ENCODE results near the gene PTPRM. TPM values are rescaled to one million over a fixed set of nuclear protein-coding genes. Genes with fewer than 3 reads are reported as not detected.

Gene PTPRM
- polyA plus RNA-seq, 1 of the 3 experiments (the other 2 are of a cell fraction): 16.0 TPM

DNA sequence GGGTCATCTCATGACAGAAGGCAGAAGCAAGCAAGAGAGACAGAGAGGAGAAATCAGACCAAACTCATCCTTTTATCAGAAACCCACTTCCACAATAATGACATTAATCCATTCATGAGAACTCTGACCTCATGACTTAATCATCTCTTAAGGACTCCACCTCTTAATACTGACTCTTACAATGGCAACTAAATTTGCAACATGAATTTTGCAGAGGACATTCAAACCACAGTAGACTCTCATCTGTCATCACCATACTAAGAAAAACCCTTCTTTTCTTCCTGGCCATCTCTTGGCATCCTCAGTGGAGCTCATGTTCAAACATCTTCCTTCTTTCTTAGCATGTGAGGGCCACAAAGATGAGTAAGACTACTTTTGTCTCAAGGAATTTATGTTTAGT is 565.9 kb downstream of the PTPRM start:
- no peaks in the 10 kb centered on the region for H3K4me1 ChIP-seq (ENCODE audit: control insufficient read depth in 1 of 2, insufficient read depth in 2 of 2, low read depth in 1 of 2, low read length in 1 of 2)
- no peaks in the 10 kb centered on the region for H3K27me3 ChIP-seq (ENCODE audit: insufficient read depth)
- ChIA-PET CTCF (interaction anchor here (0.6 kb wide), 1 partner anchor 27 kb away, joined by 3 read pairs; no protein-coding TSS in a partner anchor), POLR2A (no interaction called here)
- H3K27ac ChIP-seq (ENCODE audit: low read depth in 2 of 2, low read length in 1 of 2): no peak overlapping the region
- no peak overlapping the region for H3K4me2 ChIP-seq
- no peak for DNase-seq
- no peaks in the 10 kb centered on the region for H3K79me2 ChIP-seq (ENCODE audit: insufficient read depth)
- no peaks in the 10 kb centered on the region for H3F3A ChIP-seq (replicated peaks; ENCODE audit: insufficient read depth)
- H3K36me3 ChIP-seq (replicated peaks in 1 of 2; ENCODE audit: control insufficient read depth in 1 of 2, insufficient read depth in 2 of 2, low read length in 1 of 2): no peaks in the 10 kb centered on the region
- H3K9me3 ChIP-seq: no peaks in the 10 kb centered on the region
- no peak overlapping the region for H2AFZ ChIP-seq (ENCODE audit: low read depth)
- H3K4me3 ChIP-seq (ENCODE audit: low read depth in 2 of 2, low read length in 1 of 2): no peak overlapping the region
- H3K9me2 ChIP-seq: no peaks in the 10 kb centered on the region
- TF ChIP-seq GATA2 (CRISPR knock-in tag; IDR thresholded peaks at IDR 0.05): no peak
- TF ChIP-seq GABPA (IDR thresholded peaks at IDR 0.05; ENCODE audit: low read depth): no peak
- TF ChIP-seq, protein P1, sequence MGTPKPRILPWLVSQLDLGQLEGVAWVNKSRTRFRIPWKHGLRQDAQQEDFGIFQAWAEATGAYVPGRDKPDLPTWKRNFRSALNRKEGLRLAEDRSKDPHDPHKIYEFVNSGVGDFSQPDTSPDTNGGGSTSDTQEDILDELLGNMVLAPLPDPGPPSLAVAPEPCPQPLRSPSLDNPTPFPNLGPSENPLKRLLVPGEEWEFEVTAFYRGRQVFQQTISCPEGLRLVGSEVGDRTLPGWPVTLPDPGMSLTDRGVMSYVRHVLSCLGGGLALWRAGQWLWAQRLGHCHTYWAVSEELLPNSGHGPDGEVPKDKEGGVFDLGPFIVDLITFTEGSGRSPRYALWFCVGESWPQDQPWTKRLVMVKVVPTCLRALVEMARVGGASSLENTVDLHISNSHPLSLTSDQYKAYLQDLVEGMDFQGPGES (IDR thresholded peaks at IDR 0.05; ENCODE audit: low read depth, low read length): no peak
- TF ChIP-seq NRF1 (IDR thresholded peaks at IDR 0.05; ENCODE audit: low read depth, low read length): no peak
- TF ChIP-seq RXRA (IDR thresholded peaks at IDR 0.05; ENCODE audit: borderline replicate concordance, low read depth): no peak
- no peak for TF ChIP-seq FOXJ3 (CRISPR knock-in tag; IDR thresholded peaks at IDR 0.05)
- no peak for TF ChIP-seq EZH2phosphoT487 (IDR thresholded peaks at IDR 0.05; ENCODE audit: borderline replicate concordance, low read depth)
- TF ChIP-seq MXI1 (IDR thresholded peaks at IDR 0.05; ENCODE audit: low read depth, low read length): no peak
- no peak for TF ChIP-seq TAF1 (IDR thresholded peaks at IDR 0.05; ENCODE audit: borderline replicate concordance, low read depth, low read length)
- TF ChIP-seq TCF12 (IDR thresholded peaks at IDR 0.05): no peak
- no peak for TF ChIP-seq RFX5 (IDR thresholded peaks at IDR 0.05; ENCODE audit: low read length)
- no peak for TF ChIP-seq SIN3A (IDR thresholded peaks at IDR 0.05; ENCODE audit: borderline replicate concordance, low read depth, low read length)
- no peak for TF ChIP-seq CTCF (IDR thresholded peaks at IDR 0.05)
- TF ChIP-seq, protein P2, sequence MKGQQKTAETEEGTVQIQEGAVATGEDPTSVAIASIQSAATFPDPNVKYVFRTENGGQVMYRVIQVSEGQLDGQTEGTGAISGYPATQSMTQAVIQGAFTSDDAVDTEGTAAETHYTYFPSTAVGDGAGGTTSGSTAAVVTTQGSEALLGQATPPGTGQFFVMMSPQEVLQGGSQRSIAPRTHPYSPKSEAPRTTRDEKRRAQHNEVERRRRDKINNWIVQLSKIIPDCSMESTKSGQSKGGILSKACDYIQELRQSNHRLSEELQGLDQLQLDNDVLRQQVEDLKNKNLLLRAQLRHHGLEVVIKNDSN (IDR thresholded peaks at IDR 0.05; ENCODE audit: borderline replicate concordance, low read depth): no peak
- TF ChIP-seq EP300 (IDR thresholded peaks at IDR 0.05; ENCODE audit: borderline replicate concordance in 1 of 2, low read depth in 1 of 2, low read length in 1 of 2): no peak
- no peak for TF ChIP-seq FOXM1 (IDR thresholded peaks at IDR 0.05; ENCODE audit: low read depth)
- H4K20me1 ChIP-seq (ENCODE audit: insufficient read depth): no peaks in the 10 kb centered on the region
- no peak overlapping the region for H3K9ac ChIP-seq
